ENCODE measurements around the gene CXCL11.
A peak's percentile ranks its signal among the peaks of the same experiment; 100 is the strongest.
"Not testable (repeated sequence)": the region's sequence is repeated elsewhere in the genome, so short reads cannot be mapped to it uniquely, and the experiment has no call there.

CXCL11 gene

GRCh38 chr4:76035799-76036380 lies at the start of gene CXCL11:
CXCL11 (minus strand) TSS chr4:76036070; CDS start chr4:76035987, 83 bp downstream.
- DNase-seq: no peak

GRCh38 chr4:76084542-76084941 lies 48.7 kb upstream of the CXCL11 start:
- DNase-seq: no peak

GRCh38 chr4:76083386-76083988 lies 47.6 kb upstream of the CXCL11 start:
- no peak for DNase-seq

DNA sequence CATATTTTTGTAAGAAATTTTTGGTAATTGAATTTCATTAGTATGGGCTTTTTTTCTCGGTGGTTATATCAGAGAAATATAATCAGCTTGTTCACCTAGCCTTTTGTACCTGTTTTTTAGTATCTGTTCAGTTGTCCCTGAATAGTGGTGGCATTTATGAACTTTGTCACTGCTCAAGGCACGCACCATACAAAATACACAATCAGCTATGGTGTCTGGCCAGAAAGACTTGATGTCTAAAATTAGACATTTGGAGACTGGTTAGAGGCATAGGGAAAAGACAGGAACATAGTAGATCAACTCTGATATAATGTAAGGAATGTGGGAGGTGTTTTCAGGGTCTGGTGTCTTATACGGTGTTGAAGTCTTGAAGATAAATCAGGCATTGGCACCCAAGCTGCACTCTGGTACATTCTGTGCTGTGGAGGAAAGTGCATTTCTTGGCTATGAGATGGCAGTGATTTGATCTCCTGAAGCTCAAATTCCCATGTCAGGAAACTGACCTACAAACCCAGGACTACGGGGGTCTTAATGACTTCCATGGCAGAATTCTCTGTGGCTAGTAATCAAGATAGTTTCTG lies 42.3 kb upstream of the CXCL11 start:
- DNase-seq: no peak

GRCh38 chr4:76074993-76075600 lies 39.2 kb upstream of the CXCL11 start:
- no peak for DNase-seq

DNA sequence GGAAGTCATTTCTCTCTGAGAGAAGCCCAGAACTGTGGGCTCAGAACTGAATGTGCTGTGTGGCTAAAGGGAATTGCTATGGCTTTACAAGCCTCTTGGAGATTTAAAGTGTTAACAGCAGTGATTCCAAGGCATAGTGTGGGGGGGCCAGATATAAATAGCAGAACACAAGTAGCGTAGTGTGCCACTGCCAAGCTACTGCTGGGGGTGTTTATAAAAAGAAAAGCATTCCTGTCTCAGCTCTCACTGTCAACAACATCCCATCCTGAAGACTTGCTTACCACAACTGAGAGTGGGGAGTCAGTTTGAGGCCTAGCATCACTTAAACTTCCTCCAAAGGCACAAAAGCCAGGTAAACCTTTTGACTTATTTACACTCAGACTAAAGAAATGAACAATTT lies 38.6 kb upstream of the CXCL11 start, which contains the start of gene ART3:
Gene ART3, plus strand, starts transcription at position 242 of the 400 bp plus-strand sequence. CDS start 1,181 bp downstream, outside the sequence.
- DNase-seq: no peak

DNA sequence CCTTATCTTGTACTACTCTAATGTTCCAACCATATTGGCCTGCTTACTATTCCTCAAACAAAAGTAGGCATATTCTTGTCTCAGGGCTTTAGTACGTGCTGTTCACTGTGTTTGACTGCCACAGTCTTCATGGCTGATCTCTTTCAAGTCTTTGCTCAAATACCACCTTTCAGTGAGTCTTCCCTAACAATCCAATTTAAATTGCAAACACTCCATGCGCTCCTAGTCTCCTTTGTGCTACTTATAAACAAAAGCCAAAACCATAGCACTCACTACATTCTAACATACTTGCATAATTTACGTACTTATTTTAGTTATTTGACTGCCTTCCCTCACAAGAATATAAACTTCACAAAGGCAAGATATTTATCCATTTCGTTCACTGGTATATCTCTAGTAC lies 36.9 kb upstream of the CXCL11 start:
- DNase-seq: no peak

GRCh38 chr4:76067652-76068286 lies 31.9 kb upstream of the CXCL11 start:
- DNase-seq: peak; percentile 61

GRCh38 chr4:76066546-76066945 lies 30.7 kb upstream of the CXCL11 start:
- no peak for DNase-seq

DNA sequence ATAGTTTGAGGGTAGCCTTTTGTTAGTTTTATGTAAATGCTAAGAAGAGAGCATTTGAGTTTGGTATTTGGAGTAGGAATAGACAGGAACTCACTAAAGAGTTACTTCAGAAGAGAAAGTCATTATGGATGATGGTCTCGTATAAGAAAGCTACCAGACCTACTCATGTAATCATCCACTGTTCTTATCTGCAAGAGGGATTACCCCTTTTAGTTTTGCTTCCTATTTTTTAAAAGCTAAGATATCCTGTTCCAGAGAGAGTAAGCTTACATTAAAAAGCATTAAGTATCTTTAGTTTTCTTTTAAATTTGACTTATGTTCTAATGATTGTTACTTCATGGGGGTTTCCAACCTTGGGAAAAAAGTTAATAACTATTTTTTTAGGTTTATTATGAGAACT lies 26.1 kb upstream of the CXCL11 start:
- no peak for DNase-seq

DNA sequence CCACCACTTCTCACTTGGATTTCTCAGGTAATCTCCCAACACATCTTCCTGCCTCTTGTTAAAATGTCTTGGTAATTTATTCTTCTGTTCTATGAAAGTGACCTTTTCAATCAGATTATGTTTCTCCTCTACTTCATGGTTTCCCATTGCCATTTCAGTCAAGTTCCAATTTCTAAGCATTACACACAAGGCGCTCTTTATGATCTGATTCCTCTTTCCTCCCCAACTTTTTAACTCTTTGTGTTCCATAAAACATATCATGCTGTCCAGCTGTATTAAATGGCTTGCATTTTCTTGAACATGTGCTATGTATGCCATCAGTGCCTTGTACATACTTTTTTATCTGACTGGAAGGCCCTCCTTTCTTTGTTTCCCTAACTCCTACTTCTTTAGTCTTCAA lies 25.6 kb upstream of the CXCL11 start:
- no peak for DNase-seq

DNA sequence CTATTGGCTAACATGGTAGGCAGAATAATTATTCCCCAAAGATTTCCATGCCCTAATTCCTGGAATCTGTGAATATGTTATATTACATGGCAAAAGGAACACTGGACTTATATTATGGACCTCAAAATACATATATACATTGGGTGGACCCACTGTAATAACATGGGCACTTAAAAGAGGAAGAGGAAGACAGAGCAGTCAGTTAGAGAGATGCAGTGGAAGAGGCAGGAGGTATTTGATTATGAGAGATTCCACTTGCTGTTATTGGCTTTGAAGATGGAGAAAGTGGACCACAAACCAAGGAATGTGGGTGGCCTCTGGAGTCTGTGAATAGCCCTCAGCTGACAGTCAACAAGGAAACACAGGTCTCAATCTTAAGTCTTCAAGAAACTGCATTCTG lies 24.6 kb upstream of the CXCL11 start:
- DNase-seq: no peak

DNA sequence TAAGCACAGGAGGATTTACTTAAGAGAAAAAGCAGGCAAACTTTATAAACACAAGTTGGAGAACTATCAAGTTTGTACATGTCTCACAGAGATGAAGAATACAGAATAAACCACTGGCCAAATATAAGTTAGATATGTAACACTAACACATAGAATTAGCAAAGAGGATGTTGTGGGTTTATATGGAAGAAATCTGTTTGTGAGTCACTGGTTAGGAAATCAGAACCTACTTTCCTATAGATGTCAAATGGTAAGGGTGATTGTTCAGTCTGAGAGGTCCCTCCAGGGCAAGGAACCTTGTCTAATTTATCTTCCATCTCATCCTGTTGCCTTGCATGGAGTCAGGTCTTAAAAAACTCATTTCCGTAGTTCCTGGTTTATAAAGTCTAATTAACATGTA lies 23.9 kb upstream of the CXCL11 start:
- no peak for DNase-seq

DNA sequence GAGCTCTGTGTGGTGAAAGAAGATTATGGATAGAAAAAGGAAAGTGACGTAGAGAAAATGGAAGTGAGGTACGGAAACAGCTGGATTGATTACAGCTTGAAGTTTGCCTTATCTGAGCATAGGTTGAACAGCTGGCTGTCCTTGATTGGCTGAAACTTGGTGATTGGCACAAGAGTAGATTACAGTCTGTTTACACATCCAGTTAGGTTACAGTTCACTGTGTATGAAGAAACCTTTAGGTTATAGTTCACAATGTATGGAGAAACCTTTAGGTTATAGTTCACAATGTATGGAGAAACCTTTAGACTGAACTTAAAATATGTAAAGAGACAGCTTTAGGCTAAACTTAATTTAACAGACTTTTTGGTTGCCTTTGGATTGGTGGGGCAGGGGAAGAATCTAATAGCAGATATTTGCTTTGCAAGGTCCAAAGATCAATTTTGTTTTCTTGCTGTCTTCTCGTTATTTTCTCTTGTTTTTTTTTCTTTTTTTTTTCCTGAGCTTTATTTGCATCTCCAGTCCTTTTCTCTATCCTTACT lies 23.1 kb upstream of the CXCL11 start:
- DNase-seq: no peak

DNA sequence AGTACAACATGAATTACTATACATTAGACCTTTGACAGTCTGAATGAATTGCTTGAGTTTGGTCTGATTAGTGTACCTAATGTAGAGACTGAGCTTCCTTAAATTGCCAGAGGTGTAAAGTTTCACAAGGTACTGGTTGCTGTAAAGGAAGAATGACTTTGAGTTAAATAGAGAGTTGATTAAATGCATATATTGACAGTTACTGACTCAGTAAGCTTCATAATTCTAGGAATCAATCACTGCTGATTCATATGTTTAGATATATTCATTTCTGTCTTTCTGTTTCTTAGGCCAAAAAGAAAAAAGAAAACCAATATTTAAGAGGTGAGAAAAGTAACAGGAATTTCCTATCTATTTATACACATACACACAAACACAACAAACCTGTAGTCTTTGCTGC lies 22.4 kb upstream of the CXCL11 start:
- no peak for DNase-seq

DNA sequence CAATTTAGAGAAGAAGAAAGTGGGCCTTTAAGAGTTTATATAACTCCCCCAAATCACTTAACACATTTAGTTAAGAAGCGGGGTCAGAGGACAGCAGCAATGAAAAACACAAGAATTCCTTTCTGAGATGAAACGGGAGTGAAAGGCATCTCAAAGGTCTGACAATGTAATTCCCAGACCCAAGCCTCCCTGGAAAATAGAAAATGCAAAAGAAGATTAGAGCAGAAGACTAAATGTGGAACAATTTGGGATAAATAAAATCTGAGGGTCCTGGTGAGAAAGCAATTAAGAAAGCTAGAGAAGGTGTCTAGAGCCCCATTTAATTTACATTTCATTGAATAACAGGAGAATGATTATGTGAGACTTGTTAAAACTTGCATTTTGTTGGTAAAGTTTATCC lies 19.6 kb upstream of the CXCL11 start:
- DNase-seq: no peak

- no peak for DNase-seq
Measured at GRCh38 chr4:76055016-76055415, 19.1 kb upstream of the CXCL11 start.

DNA sequence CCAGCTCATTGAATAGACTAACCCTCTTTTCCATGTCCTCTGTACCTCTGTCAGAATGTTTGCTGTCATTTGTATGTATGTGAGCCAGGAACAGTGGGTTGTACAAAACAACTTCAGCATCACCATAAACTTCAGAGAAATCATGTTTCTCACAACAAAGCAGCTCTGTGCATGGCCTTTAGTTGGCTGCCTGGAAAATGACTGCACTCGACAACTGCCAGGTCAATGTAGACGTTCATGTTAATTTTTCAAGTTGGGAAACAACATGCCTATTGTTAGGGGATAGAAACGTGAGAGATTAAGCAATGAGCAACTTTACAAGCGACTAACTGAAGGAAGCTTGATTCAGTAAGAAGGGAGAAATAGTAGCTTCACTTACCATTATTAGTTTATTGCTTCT lies 17.9 kb upstream of the CXCL11 start:
- DNase-seq: no peak

DNA sequence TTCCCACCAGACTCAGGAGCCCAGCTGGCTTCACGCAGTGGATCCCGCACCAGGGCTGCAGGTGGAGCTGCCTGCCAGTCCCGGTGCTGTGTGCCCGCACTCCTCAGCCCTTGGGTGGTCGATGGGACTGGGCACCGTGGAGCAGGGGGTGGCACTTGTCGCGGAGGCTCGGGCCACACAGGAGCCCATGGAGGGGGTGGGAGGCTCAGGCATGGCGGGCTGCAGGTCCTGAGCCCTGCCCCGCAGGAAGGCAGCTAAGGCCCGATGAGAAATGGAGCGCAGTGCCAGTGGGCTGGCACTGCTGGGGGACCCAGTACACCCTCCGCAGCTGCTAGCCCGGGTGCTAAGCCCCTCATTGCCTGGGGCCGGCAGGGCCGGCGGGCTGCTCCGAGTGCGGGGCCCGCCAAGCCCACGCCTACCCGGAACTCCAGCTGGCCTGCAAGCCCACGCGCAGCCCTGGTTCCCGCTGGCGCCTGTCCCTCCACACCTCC lies 14.7 kb upstream of the CXCL11 start:
- DNase-seq: not testable (repeated sequence)

DNA sequence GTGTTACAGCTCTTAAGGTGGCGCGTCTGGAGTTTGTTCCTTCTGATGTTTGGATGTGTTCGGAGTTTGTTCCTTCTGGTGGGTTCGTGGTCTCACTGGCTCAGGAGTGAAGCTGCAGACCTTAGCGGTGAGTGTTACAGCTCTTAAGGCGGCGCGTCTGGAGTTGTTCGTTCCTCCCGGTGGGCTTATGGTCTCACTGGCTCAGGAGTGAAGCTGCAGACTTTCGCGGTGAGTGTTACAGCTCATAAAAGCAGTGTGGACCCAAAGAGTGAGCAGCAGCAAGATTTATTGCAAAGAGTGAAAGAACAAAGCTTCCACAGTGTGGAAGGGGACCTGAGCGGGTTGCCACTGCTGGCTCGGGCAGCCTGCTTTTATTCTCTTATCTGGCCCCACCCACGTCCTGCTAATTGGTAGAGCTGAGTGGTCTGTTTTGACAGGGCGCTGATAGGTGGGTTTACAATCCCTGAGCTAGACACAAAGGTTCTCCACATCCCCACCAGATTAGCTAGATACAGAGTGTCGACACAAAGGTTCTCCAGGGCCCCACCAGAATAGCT lies 14.1 kb upstream of the CXCL11 start:
- not testable (repeated sequence) for DNase-seq

- DNase-seq: not testable (repeated sequence)
Measured at GRCh38 chr4:76044686-76045085, 8.8 kb upstream of the CXCL11 start.

GRCh38 chr4:76043306-76043705 lies 7.4 kb upstream of the CXCL11 start:
- DNase-seq: not testable (repeated sequence)

Data from CD4-positive, alpha-beta T cell treated with Interleukin-15 for 1 hour (primary cell).